WERI-Rb-1 (cell line): ENCODE data around the gene PDE4B.
"Not testable (repeated sequence)": the region's sequence is repeated elsewhere in the genome, so short reads cannot be mapped to it uniquely, and the experiment has no call there.

Source experiments
- DNase-seq: peaks from one replicate; pipeline ENCODE4 v3.0.0-alpha.2; 2020
- H3K27ac ChIP-seq: fragments of 250-450 bp; sonication (Bioruptor Pico); 2 replicates; pipeline ENCODE4 v1.5.1; 2020; ENCODE audit warnings: mild to moderate bottlenecking, moderate library complexity
- H3K27me3 ChIP-seq: fragments of 250-450 bp; sonication (Bioruptor Pico); 2 replicates; pipeline ENCODE4 v1.5.1; 2021; ENCODE audit warnings: mild to moderate bottlenecking, low read depth, moderate library complexity; ENCODE audit not compliant: insufficient read depth, severe bottlenecking
- H3K36me3 ChIP-seq: fragments of 250-450 bp; sonication (Bioruptor Pico); 2 replicates; pipeline ENCODE4 v1.5.1; 2020; ENCODE audit warnings: mild to moderate bottlenecking, moderate library complexity
- H3K4me3 ChIP-seq: 2 replicates; pipeline ENCODE4 v1.5.1; 2011; ENCODE audit warnings: low read depth, mild to moderate bottlenecking, control low read depth, low read length
- H3K9me3 ChIP-seq: fragments of 250-450 bp; sonication (Bioruptor Pico); 2 replicates; pipeline ENCODE4 v1.5.1; 2021; ENCODE audit warnings: mild to moderate bottlenecking, moderate library complexity; ENCODE audit not compliant: severe bottlenecking
- CTCF ChIP-seq: IDR thresholded peaks from 2 replicates; pipeline ENCODE4 v1.5.1; 2011; ENCODE audit warnings: low read depth, mild to moderate bottlenecking, control low read depth, inconsistent platforms, low read length

Gene PDE4B

GRCh38 chr1:65866439-65866838 is 73.7 kb downstream of the PDE4B start:
- TF ChIP-seq CTCF, result no peak
- no peak for DNase-seq
- H3K27me3 ChIP-seq, result no peaks in the 10 kb centered on the region
- H3K4me3 ChIP-seq, result no peak overlapping the region
- no peaks in the 10 kb centered on the region for H3K36me3 ChIP-seq
- H3K27ac ChIP-seq, result no peak overlapping the region
- no peaks in the 10 kb centered on the region for H3K9me3 ChIP-seq

DNA sequence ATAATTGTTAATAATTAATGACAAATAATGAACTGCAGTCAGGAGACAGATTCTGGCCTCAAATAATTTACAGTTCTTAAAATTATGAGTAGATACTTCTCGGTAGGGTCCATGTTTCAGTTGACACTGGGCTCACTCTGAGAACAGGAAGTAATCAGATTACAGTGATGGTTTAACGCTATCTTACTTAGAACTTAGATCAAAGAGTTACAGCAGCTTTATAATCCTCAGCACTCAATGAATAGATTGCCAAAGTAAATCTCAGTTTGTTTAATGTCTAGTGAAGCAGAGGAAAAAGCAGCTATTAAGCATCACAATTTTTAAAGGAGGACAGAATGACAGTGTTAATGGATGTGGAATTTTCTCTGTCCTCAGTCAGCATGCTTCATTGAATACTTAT is 79.6 kb downstream of the PDE4B start:
- no peak for DNase-seq
- H3K27ac ChIP-seq, result no peak overlapping the region
- TF ChIP-seq CTCF, result no peak
- no peak overlapping the region for H3K4me3 ChIP-seq
- no peaks in the 10 kb centered on the region for H3K36me3 ChIP-seq
- no peaks in the 10 kb centered on the region for H3K9me3 ChIP-seq
- H3K27me3 ChIP-seq, result no peaks in the 10 kb centered on the region

GRCh38 chr1:65878342-65878741 is 85.6 kb downstream of the PDE4B start:
- H3K36me3 ChIP-seq, H3K9me3 ChIP-seq, H3K27me3 ChIP-seq, H3K27ac ChIP-seq, DNase-seq, H3K4me3 ChIP-seq: not testable (repeated sequence)

DNA sequence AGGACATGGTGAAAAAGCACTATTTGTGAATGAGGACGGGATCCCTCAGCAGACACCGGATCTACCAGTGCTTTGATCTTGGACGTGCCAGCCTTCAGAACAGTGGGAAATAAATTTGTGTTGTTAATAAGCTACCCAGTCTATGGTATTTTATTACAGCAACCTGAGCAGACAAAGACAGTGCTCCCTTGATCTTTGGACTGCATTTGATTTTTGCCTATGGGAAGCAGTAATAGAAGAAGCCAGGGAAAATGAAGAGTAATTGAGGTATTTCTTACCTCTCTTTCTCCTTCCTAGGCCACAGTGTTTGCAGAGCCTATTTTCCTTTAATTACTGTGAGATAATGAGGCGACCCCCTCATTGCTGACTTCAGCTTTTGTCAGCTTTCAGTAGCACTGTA is 87.9 kb downstream of the PDE4B start:
- no peaks in the 10 kb centered on the region for H3K36me3 ChIP-seq
- H3K9me3 ChIP-seq, result no peaks in the 10 kb centered on the region
- H3K27ac ChIP-seq, result no peak overlapping the region
- no peak for DNase-seq
- TF ChIP-seq CTCF, result no peak
- no peak overlapping the region for H3K4me3 ChIP-seq
- H3K27me3 ChIP-seq, result no peaks in the 10 kb centered on the region

DNA sequence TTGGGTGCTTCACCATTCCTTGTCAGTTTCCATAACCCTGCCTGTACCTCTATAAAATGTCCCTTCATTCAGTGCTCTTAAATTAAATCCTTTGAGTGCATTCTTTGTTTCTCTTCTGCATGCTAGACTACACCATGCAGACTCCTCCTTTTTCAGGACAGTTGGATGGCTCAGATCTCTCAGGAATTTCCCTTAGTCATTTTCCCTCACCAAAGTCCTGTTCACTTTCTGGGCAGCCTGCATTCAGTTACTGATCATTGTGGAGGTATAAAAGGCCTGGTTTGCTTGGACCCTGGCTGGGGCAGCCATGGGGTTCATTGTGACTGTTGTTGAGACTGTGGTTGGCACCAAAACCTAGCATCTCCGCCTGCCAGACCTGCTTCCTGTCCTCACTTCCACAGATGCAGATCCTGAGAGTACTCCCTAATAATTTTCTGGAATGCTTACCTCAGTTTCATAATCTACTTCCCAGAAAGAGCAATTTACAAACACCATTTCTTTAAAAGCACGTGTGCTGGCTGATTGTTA is 88.4 kb downstream of the PDE4B start:
- no peak for TF ChIP-seq CTCF
- H3K27me3 ChIP-seq, result no peaks in the 10 kb centered on the region

DNA sequence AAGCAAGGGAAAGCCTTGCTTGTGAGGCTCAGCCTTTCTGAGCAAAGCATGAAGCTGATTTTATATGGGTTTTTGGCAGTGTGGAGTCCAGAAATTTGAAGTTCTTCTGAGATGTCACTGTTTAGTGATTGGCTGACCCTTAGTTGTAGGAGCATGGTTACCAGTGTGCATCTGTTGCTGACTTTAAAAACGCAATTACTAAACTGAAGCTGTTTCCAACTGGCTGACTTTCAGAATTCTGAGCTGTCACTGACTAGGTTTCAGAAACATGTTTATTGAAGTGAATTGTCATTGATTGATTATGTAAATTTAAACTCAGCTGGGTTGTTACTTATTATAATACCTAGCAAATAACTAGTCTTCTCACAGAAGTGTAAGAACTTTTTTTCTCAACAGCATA is 89.4 kb downstream of the PDE4B start:
- H3K9me3 ChIP-seq, result no peaks in the 10 kb centered on the region
- no peak for DNase-seq
- no peaks in the 10 kb centered on the region for H3K27me3 ChIP-seq
- H3K36me3 ChIP-seq, result no peaks in the 10 kb centered on the region
- no peak for TF ChIP-seq CTCF
- H3K4me3 ChIP-seq, result no peak overlapping the region
- H3K27ac ChIP-seq, result no peak overlapping the region

More for the DNA sequence above, 88.4 kb downstream of the PDE4B start:
- H3K4me3 ChIP-seq, result no peak overlapping the region
- no peak overlapping the region for H3K27ac ChIP-seq
- DNase-seq, result no peak
- no peaks in the 10 kb centered on the region for H3K36me3 ChIP-seq
- H3K9me3 ChIP-seq, result no peaks in the 10 kb centered on the region
